Activated CD4-positive, CD25-positive, alpha-beta regulatory T cell treated with anti-CD3 and anti-CD28 coated beads, Interleukin-2, amount 50 U/mL, for 16 hours (primary cell): ENCODE measurements around the gene RASGEF1C.

Experiments used
- DNase-seq: peaks from one replicate; pipeline ENCODE4 v3.0.0-alpha.2; 2020; ENCODE audit warnings: low read depth, low spot score

The RASGEF1C gene

GRCh38 chr5:180053061-180053602 is 155.9 kb downstream of the RASGEF1C start:
- DNase-seq = no peak

DNA sequence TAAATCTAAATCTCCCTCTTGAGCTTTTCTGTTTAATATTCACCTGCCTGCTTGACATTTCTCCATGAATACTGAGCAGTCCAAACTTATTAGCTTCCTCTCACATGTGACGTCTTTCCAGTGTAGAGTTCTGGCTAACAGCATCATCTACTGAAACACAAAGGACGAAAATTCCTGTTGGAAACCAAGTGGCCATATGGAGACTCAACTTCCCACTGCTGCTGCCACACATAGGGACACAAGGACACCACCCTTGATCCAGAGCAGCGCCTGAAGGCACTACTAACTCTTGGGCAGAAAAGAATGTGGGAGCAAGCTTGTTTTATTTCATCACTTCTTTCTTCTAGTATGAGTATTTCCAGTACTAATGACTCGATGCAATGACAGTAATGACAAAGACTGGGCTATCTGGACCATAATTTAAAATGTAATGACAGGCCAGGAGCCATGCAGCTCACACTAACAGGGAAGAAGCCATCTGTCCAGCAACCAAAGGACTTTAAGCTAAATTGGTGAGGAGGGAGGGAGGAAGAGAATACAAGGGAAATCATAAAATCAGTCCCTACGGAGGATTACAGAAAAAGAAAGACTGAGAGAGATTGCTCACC is 156.7 kb downstream of the RASGEF1C start:
- no peak for DNase-seq
